ENCODE measurements around the gene CGNL1. TPM values are rescaled to one million over a fixed set of nuclear protein-coding genes. Genes with fewer than 3 reads are reported as not detected.

CGNL1 gene
- total RNA-seq, 1 experiment from 2014 or later: 3.3 TPM

- TF ChIP-seq CTCF (IDR thresholded peaks at IDR 0.05; ENCODE audit: unreplicated experiment): no peak
- H3K9me3 Mint-ChIP-seq (ENCODE audit: low read depth, unreplicated experiment): no peaks in the 10 kb centered on the region
- peaks cover 47% of the 10 kb centered on the region for H3K4me1 Mint-ChIP-seq (ENCODE audit: low read depth, unreplicated experiment)
- peak; percentile 38 for DNase-seq
- H3K4me3 Mint-ChIP-seq (ENCODE audit: low read depth, unreplicated experiment): peak overlapping the region; percentile 84
- peaks cover 16% of the 10 kb centered on the region for H3K36me3 Mint-ChIP-seq (ENCODE audit: insufficient read depth, unreplicated experiment)
- H3K27me3 Mint-ChIP-seq (ENCODE audit: unreplicated experiment): no peaks in the 10 kb centered on the region
- H3K27ac Mint-ChIP-seq (ENCODE audit: unreplicated experiment): peak overlapping the region; percentile 69
- CTCF ChIA-PET: interaction anchor here (1.1 to 1.9 kb wide), 2 partner anchors 14 to 31 kb away, joined by 3 to 4 read pairs; no protein-coding TSS in a partner anchor
- no TSS peak for BruUV-seq (replicated peaks)
- intact Hi-C loops (cut with micrococcal nuclease; ENCODE audit: unreplicated experiment): loop anchor here (2.0 kb wide), 1 partner anchor 15 kb away; no protein-coding TSS in a partner anchor
Measured at GRCh38 chr15:57591237-57591821, 215.0 kb downstream of the CGNL1 start.

GRCh38 chr15:57591822-57592367, 215.6 kb downstream of the CGNL1 start, which contains the start of gene MYZAP:
TSS of gene MYZAP (plus strand) at chr15:57591904. CDS start at chr15:57592035, 131 bp downstream.
- no peak for TF ChIP-seq CTCF (IDR thresholded peaks at IDR 0.05; ENCODE audit: unreplicated experiment)
- no TSS peak for BruUV-seq (replicated peaks)
- Mint-ChIP-seq H3K27ac (ENCODE audit: unreplicated experiment) (peak within 1 kb of the TSS; percentile 69), H3K9me3 (ENCODE audit: low read depth, unreplicated experiment) (no peaks in the 10 kb centered on the region), H3K4me1 (ENCODE audit: low read depth, unreplicated experiment) (peaks cover 47% of the 10 kb centered on the region), H3K4me3 (ENCODE audit: low read depth, unreplicated experiment) (peak within 1 kb of the TSS; percentile 84), H3K27me3 (ENCODE audit: unreplicated experiment) (no peaks in the 10 kb centered on the region), H3K36me3 (ENCODE audit: insufficient read depth, unreplicated experiment) (peaks cover 16% of the 10 kb centered on the region)
- intact Hi-C loops (cut with micrococcal nuclease; ENCODE audit: unreplicated experiment): loop anchor here (2.0 kb wide), 2 partner anchors 15 to 31 kb away; no protein-coding TSS in a partner anchor
- CTCF ChIA-PET: interaction anchor here (1.9 kb wide), 1 partner anchor 32 kb away, joined by 4 read pairs; no protein-coding TSS in a partner anchor
- DNase-seq: peak; percentile 83

- intact Hi-C loops (cut with micrococcal nuclease; ENCODE audit: unreplicated experiment): loop anchor here (2.0 kb wide), 1 partner anchor 32 kb away; no protein-coding TSS in a partner anchor
- no peaks in the 10 kb centered on the region for H3K27me3 Mint-ChIP-seq (ENCODE audit: unreplicated experiment)
- H3K36me3 Mint-ChIP-seq (ENCODE audit: insufficient read depth, unreplicated experiment): peaks cover 16% of the 10 kb centered on the region
- BruUV-seq (replicated peaks): no TSS peak
- H3K9me3 Mint-ChIP-seq (ENCODE audit: low read depth, unreplicated experiment): no peaks in the 10 kb centered on the region
- H3K4me3 Mint-ChIP-seq (ENCODE audit: low read depth, unreplicated experiment): peak overlapping the region; percentile 84
- H3K27ac Mint-ChIP-seq (ENCODE audit: unreplicated experiment): no peak overlapping the region
- H3K4me1 Mint-ChIP-seq (ENCODE audit: low read depth, unreplicated experiment): peaks cover 47% of the 10 kb centered on the region
- CTCF ChIA-PET: interaction anchor here (1.9 kb wide), 1 partner anchor 33 kb away, joined by 4 read pairs; no protein-coding TSS in a partner anchor
- DNase-seq: no peak
- no peak for TF ChIP-seq CTCF (IDR thresholded peaks at IDR 0.05; ENCODE audit: unreplicated experiment)
Measured at GRCh38 chr15:57592426-57592825, 216.1 kb downstream of the CGNL1 start.

- H3K4me1 Mint-ChIP-seq (ENCODE audit: low read depth, unreplicated experiment): peaks cover 47% of the 10 kb centered on the region
- peak overlapping the region; percentile 84 for H3K4me3 Mint-ChIP-seq (ENCODE audit: low read depth, unreplicated experiment)
- no peak for DNase-seq
- TF ChIP-seq CTCF (IDR thresholded peaks at IDR 0.05; ENCODE audit: unreplicated experiment): no peak
- H3K27ac Mint-ChIP-seq (ENCODE audit: unreplicated experiment): no peak overlapping the region
- no peaks in the 10 kb centered on the region for H3K27me3 Mint-ChIP-seq (ENCODE audit: unreplicated experiment)
- intact Hi-C loops (cut with micrococcal nuclease; ENCODE audit: unreplicated experiment): loop anchor here (2.0 kb wide), 1 partner anchor 32 kb away; no protein-coding TSS in a partner anchor
- H3K9me3 Mint-ChIP-seq (ENCODE audit: low read depth, unreplicated experiment): no peaks in the 10 kb centered on the region
- H3K36me3 Mint-ChIP-seq (ENCODE audit: insufficient read depth, unreplicated experiment): peaks cover 16% of the 10 kb centered on the region
- CTCF ChIA-PET: interaction anchor here (0.6 to 1.9 kb wide), 3 partner anchors 18 to 81 kb away, joined by 3 to 4 read pairs (median 4); no protein-coding TSS in a partner anchor
- no TSS peak for BruUV-seq (replicated peaks)
Measured at GRCh38 chr15:57592836-57593420, 216.6 kb downstream of the CGNL1 start.
